AG04449 (cell line): ENCODE data around the gene PCDHB10.
"Not testable (repeated sequence)": the region's sequence is repeated elsewhere in the genome, so short reads cannot be mapped to it uniquely, and the experiment has no call there.

Experiments
- CTCF ChIA-PET: fragments of 350-600 bp; formaldehyde crosslinking; extraction: SDS; loops from one replicate; lab custom pipeline; 2021; ENCODE audit warnings: antibody characterized with exemption; lab: Yijun Ruan, JAX
- POLR2A ChIA-PET: fragments of 400-600, 350-600 bp; formaldehyde crosslinking; extraction: SDS; loops from one replicate; lab custom pipeline; 2020; ENCODE audit warnings: antibody characterized with exemption, inconsistent platforms; lab: Yijun Ruan, JAX
- DNase-seq: peaks from one replicate; pipeline ENCODE4 v3.0.0-alpha.2; 2010; ENCODE audit warnings: low read depth, low spot score
- H3K4me3 ChIP-seq: 2 replicates; pipeline ENCODE4 v1.5.1; 2011; ENCODE audit warnings: low read depth, mild to moderate bottlenecking, control low read depth, low read length
- CTCF ChIP-seq: IDR thresholded peaks from one replicate; pipeline ENCODE4 v1.5.1; 2011; ENCODE audit warnings: mild to moderate bottlenecking, moderate library complexity, low read length, control low read depth, inconsistent platforms; ENCODE audit not compliant: insufficient read depth; ENCODE audit errors: missing control alignments

PCDHB10 gene

GRCh38 chr5:141223112-141223783 lies 31.1 kb downstream of the PCDHB10 start, which contains the start of gene PCDHB14:
PCDHB14 (plus strand) TSS chr5:141223343; CDS start chr5:141223506, 163 bp downstream.
- ChIA-PET CTCF (interaction anchor here (0.7 to 3.3 kb wide), 11 partner anchors 14 to 343 kb away, joined by 3 to 57 read pairs (median 4); partner anchors contain the start of genes PCDHB12, PCDHGA2 and PCDHGA6), POLR2A (interaction anchor here (0.6 kb wide), 1 partner anchor 341 kb away, joined by 4 read pairs; no protein-coding TSS in a partner anchor)
- no peak for DNase-seq
- H3K4me3 ChIP-seq, result peak within 1 kb of the TSS; percentile 33
- TF ChIP-seq CTCF, result no peak

GRCh38 chr5:141224844-141225243 lies 32.7 kb downstream of the PCDHB10 start:
- H3K4me3 ChIP-seq, DNase-seq, POLR2A ChIA-PET: not testable (repeated sequence)
- CTCF ChIA-PET, result interaction anchor here (3.3 kb wide), 1 partner anchor 338 kb away, joined by 57 read pairs; no protein-coding TSS in a partner anchor

- CTCF ChIA-PET, result interaction anchor here (2.3 kb wide), 1 partner anchor 339 kb away, joined by 9 read pairs; no protein-coding TSS in a partner anchor
- H3K4me3 ChIP-seq, POLR2A ChIA-PET, DNase-seq: not testable (repeated sequence)
Observed at GRCh38 chr5:141225421-141225820, 33.3 kb downstream of the PCDHB10 start.

- peak overlapping the region; percentile 24 for H3K4me3 ChIP-seq
- CTCF ChIA-PET, result interaction anchor here (0.9 to 1.1 kb wide), 3 partner anchors 140 to 330 kb away, joined by 3 to 4 read pairs (median 4); partner anchors contain the start of gene PCDHGA6
- no peak for TF ChIP-seq CTCF
- POLR2A ChIA-PET, result no interaction called here
- DNase-seq, result no peak
Observed at GRCh38 chr5:141234109-141234667, 42.0 kb downstream of the PCDHB10 start.

GRCh38 chr5:141235922-141236321 lies 43.8 kb downstream of the PCDHB10 start:
- CTCF ChIA-PET, DNase-seq, H3K4me3 ChIP-seq, POLR2A ChIA-PET: not testable (repeated sequence)

GRCh38 chr5:141236516-141237313 lies 44.6 kb downstream of the PCDHB10 start:
- no peak overlapping the region for H3K4me3 ChIP-seq
- ChIA-PET CTCF (no interaction called here), POLR2A (no interaction called here)
- no peak for DNase-seq
- TF ChIP-seq CTCF, result no peak

GRCh38 chr5:141241496-141241895 lies 49.3 kb downstream of the PCDHB10 start:
- no peak overlapping the region for H3K4me3 ChIP-seq
- CTCF ChIA-PET, result no interaction called here
- TF ChIP-seq CTCF, result no peak
- POLR2A ChIA-PET, result no interaction called here
- DNase-seq, result no peak
